Tibial artery (tissue), 4 donors: Measurements from ENCODE around the gene ANKRD13C.
"Not testable (repeated sequence)": the region's sequence is repeated elsewhere in the genome, so short reads cannot be mapped to it uniquely, and the experiment has no call there.

Experiments
- DNase-seq, 2 donors: peaks; one replicate each; pipeline ENCODE4 v3.0.0-alpha.2; 2019
- H3K27ac ChIP-seq, 2 donors: fragments of 200-600 bp; sonication (generic) in 1 of 2; 1 replicate in 1 of 2; 2 replicates in 1 of 2; pipeline ENCODE4 v1.5.1; 2018 to 2019; ENCODE audit warnings: mild to moderate bottlenecking in 1 of 2
- H3K27me3 ChIP-seq, 2 donors: fragments of 200-600 bp; sonication (generic) in 1 of 2; one replicate each; pipeline versions ENCODE4 v1.5.1 to v1.6.0; 2016 to 2019
- H3K36me3 ChIP-seq, 3 donors: fragments of 200-600 bp; sonication (generic) in 2 of 3; one replicate each; pipeline ENCODE4 v1.5.1; 2016 to 2019; ENCODE audit warnings: mild to moderate bottlenecking in 2 of 3
- H3K4me1 ChIP-seq, 4 donors: fragments of 200-600 bp; sonication (generic) in 2 of 4; 1 replicate in 3 of 4; 2 replicates in 1 of 4; pipeline ENCODE4 v1.5.1; 2016 to 2019
- H3K4me3 ChIP-seq, 2 donors: fragments of 200-600 bp; sonication (generic) in 1 of 2; 1 replicate in 1 of 2; 2 replicates in 1 of 2; pipeline ENCODE4 v1.5.1; 2018 to 2019; ENCODE audit warnings: mild to moderate bottlenecking in 2 of 2
- H3K9me3 ChIP-seq, 3 donors: fragments of 200-600 bp; sonication (generic) in 1 of 3; one replicate each; pipeline ENCODE4 v1.5.1; 2016 to 2019
- CTCF ChIP-seq, 2 experiments: fragments of 200-600 bp in 1 of 2; fragments of 450-650 bp in 1 of 2; IDR thresholded peaks; one replicate each; pipeline ENCODE4 v1.5.1; 2017 to 2019; ENCODE audit warnings: antibody characterized with exemption in 2 of 2, mild to moderate bottlenecking in 1 of 2, moderate library complexity in 1 of 2
- intact Hi-C: fragments of 100-400 bp; cut with DNase I; formaldehyde crosslinking; loops from one replicate; pipeline ENCODE4 v1.15.0; 2023; ENCODE audit warnings: low total_unique reads

ANKRD13C gene

GRCh38 chr1:70355111-70355407 is 537 bp upstream of the ANKRD13C start:
- Histone ChIP-seq H3K27me3 (no peaks in the 10 kb centered on the region), H3K27ac (peak overlapping the region; percentile 93 to 94), H3K36me3 (no peaks in the 10 kb centered on the region), H3K4me1 (peaks cover 0 to 48% (median 30%) of the 10 kb centered on the region in 4 donors), H3K4me3 (peak overlapping the region; percentile 85 to 86), H3K9me3 (no peaks in the 10 kb centered on the region)
- no peak for TF ChIP-seq CTCF (IDR thresholded peaks at IDR 0.05)
- DNase-seq: no peak
- intact Hi-C loops: loop anchor here (10.0 kb wide), 1 partner anchor 150 kb away; the partner anchor contains the start of gene LRRC40

GRCh38 chr1:70353601-70354331 is 756 bp downstream of the ANKRD13C start:
- H3K27me3 ChIP-seq: no peaks in the 10 kb centered on the region
- no peak for DNase-seq
- H3K4me1 ChIP-seq: peaks cover 0 to 61% (median 33%) of the 10 kb centered on the region in 4 donors
- peak overlapping the region; percentile 93 to 94 for H3K27ac ChIP-seq
- no peak for TF ChIP-seq CTCF (IDR thresholded peaks at IDR 0.05)
- intact Hi-C loops: loop anchor here (1.0 to 10.0 kb wide), 2 partner anchors 58 to 149 kb away; partner anchors contain the start of genes CTH and LRRC40
- H3K36me3 ChIP-seq: no peaks in the 10 kb centered on the region
- peak overlapping the region; percentile 85 to 86 for H3K4me3 ChIP-seq
- no peaks in the 10 kb centered on the region for H3K9me3 ChIP-seq

GRCh38 chr1:70353044-70353443 is 1.5 kb downstream of the ANKRD13C start:
- H3K36me3 ChIP-seq: no peaks in the 10 kb centered on the region
- no peaks in the 10 kb centered on the region for H3K27me3 ChIP-seq
- no peak for TF ChIP-seq CTCF (IDR thresholded peaks at IDR 0.05)
- no peak for DNase-seq
- H3K9me3 ChIP-seq: no peaks in the 10 kb centered on the region
- peak overlapping the region; percentile 85 to 86 for H3K4me3 ChIP-seq
- peak overlapping the region in 1 of 2 donors; percentile 93 for H3K27ac ChIP-seq
- H3K4me1 ChIP-seq: peaks cover 0 to 68% (median 33%) of the 10 kb centered on the region in 4 donors
- intact Hi-C loops: loop anchor here (10.0 kb wide), 1 partner anchor 148 kb away; the partner anchor contains the start of gene LRRC40

GRCh38 chr1:70349799-70350198 is 4.7 kb downstream of the ANKRD13C start:
- not testable (repeated sequence) for DNase-seq

GRCh38 chr1:70348399-70349165 is 5.9 kb downstream of the ANKRD13C start:
- no peak for TF ChIP-seq CTCF (IDR thresholded peaks at IDR 0.05)
- no peaks in the 10 kb centered on the region for H3K9me3 ChIP-seq
- no peak overlapping the region for H3K27ac ChIP-seq

More at GRCh38 chr1:70349799-70350198, 4.7 kb downstream of the ANKRD13C start:
- H3K4me3 ChIP-seq, H3K27me3 ChIP-seq, H3K9me3 ChIP-seq, H3K36me3 ChIP-seq, H3K27ac ChIP-seq: not testable (repeated sequence)
- intact Hi-C loops: loop anchor here (10.0 kb wide), 2 partner anchors 125 to 145 kb away; partner anchors contain the start of genes LRRC40 and SRSF11
- peaks cover 0 to 65% (median 22%) of the 10 kb centered on the region in 4 donors for H3K4me1 ChIP-seq

GRCh38 chr1:70339644-70340043 is 14.9 kb downstream of the ANKRD13C start:
- H3K36me3 ChIP-seq: peaks cover 0 to 12% (median 4%) of the 10 kb centered on the region in 3 donors
- H3K27me3 ChIP-seq, H3K9me3 ChIP-seq, H3K27ac ChIP-seq, H3K4me3 ChIP-seq, H3K4me1 ChIP-seq, DNase-seq: not testable (repeated sequence)
- intact Hi-C loops: loop anchor here (10.0 kb wide), 1 partner anchor 115 kb away; the partner anchor contains the start of gene SRSF11

More at GRCh38 chr1:70348399-70349165, 5.9 kb downstream of the ANKRD13C start:
- H3K4me3 ChIP-seq: no peak overlapping the region
- H3K4me1 ChIP-seq: peaks cover 0 to 64% (median 22%) of the 10 kb centered on the region in 4 donors
- no peaks in the 10 kb centered on the region for H3K27me3 ChIP-seq
- no peak for DNase-seq
- H3K36me3 ChIP-seq: no peaks in the 10 kb centered on the region
- intact Hi-C loops: loop anchor here (10.0 kb wide), 1 partner anchor 124 kb away; the partner anchor contains the start of gene SRSF11
